Trophoblast cell (in vitro differentiated cells and primary cell): ENCODE results near the gene ARHGAP42.
"Not testable (repeated sequence)": the region's sequence is repeated elsewhere in the genome, so short reads cannot be mapped to it uniquely, and the experiment has no call there.

Experiments
- DNase-seq, 2 donors: peaks; one replicate each; pipeline ENCODE4 v3.0.0-alpha.2; 2016
- H2AFZ ChIP-seq: 2 replicates; pipeline ENCODE4 v1.6.1; 2013; ENCODE audit warnings: low read length, moderate library complexity, mild to moderate bottlenecking; ENCODE audit not compliant: insufficient read depth, poor library complexity
- H2AK5ac ChIP-seq: 2 replicates; pipeline ENCODE4 v1.6.1; 2013; ENCODE audit warnings: mild to moderate bottlenecking, low read length
- H2BK120ac ChIP-seq: 2 replicates; pipeline ENCODE4 v1.6.1; 2013; ENCODE audit warnings: low read length, mild to moderate bottlenecking, moderate library complexity; ENCODE audit not compliant: insufficient read depth, poor library complexity
- H2BK12ac ChIP-seq: 2 replicates; pipeline ENCODE4 v1.6.1; 2013; ENCODE audit warnings: mild to moderate bottlenecking, low read length, moderate library complexity
- H2BK5ac ChIP-seq: 2 replicates; pipeline ENCODE4 v1.6.1; 2013; ENCODE audit warnings: low read length, low read depth, moderate library complexity, mild to moderate bottlenecking; ENCODE audit not compliant: poor library complexity
- H3K14ac ChIP-seq: 2 replicates; pipeline ENCODE4 v1.6.1; 2013; ENCODE audit warnings: mild to moderate bottlenecking, low read length
- H3K18ac ChIP-seq: 2 replicates; pipeline ENCODE4 v1.6.1; 2013; ENCODE audit warnings: mild to moderate bottlenecking, low read length
- H3K23ac ChIP-seq: 2 replicates; pipeline ENCODE4 v1.6.1; 2013; ENCODE audit warnings: low read length
- H3K27ac ChIP-seq: 2 replicates; pipeline ENCODE4 v1.5.1; 2013; ENCODE audit warnings: low read depth, mild to moderate bottlenecking, inconsistent platforms, low read length, moderate library complexity
- H3K27me3 ChIP-seq: 2 replicates; pipeline ENCODE4 v1.6.1; 2013; ENCODE audit warnings: inconsistent platforms, mild to moderate bottlenecking, low read length, moderate library complexity; ENCODE audit not compliant: insufficient read depth
- H3K36me3 ChIP-seq, 2 experiments: 1 replicate in 1 of 2; 2 replicates in 1 of 2; pipeline ENCODE4 v1.6.1; 2013; ENCODE audit warnings: low read length in 2 of 2, mild to moderate bottlenecking in 2 of 2, moderate library complexity in 1 of 2; ENCODE audit not compliant: insufficient read depth in 2 of 2, control insufficient read depth in 1 of 2
- H3K4ac ChIP-seq: 2 replicates; pipeline ENCODE4 v1.6.1; 2013; ENCODE audit warnings: low read depth, mild to moderate bottlenecking, low read length, moderate library complexity
- H3K4me1 ChIP-seq, 2 experiments: 1 replicate in 1 of 2; 2 replicates in 1 of 2; pipeline ENCODE4 v1.6.1; 2013; ENCODE audit warnings: low read length in 2 of 2, mild to moderate bottlenecking in 2 of 2, moderate library complexity in 1 of 2; ENCODE audit not compliant: insufficient read depth in 2 of 2, control insufficient read depth in 1 of 2
- H3K4me2 ChIP-seq: 2 replicates; pipeline ENCODE4 v1.6.1; 2013; ENCODE audit warnings: inconsistent platforms, mild to moderate bottlenecking, low read length, moderate library complexity
- H3K4me3 ChIP-seq: 2 replicates; pipeline ENCODE4 v1.5.1; 2013; ENCODE audit warnings: mild to moderate bottlenecking, low read depth, low read length, inconsistent platforms
- H3K79me1 ChIP-seq: one replicate; pipeline ENCODE4 v1.6.1; 2013; ENCODE audit warnings: low read length
- H3K79me2 ChIP-seq: 2 replicates; pipeline ENCODE4 v1.6.1; 2013; ENCODE audit warnings: low read length, mild to moderate bottlenecking; ENCODE audit not compliant: control insufficient read depth, insufficient read depth, poor library complexity
- H3K9ac ChIP-seq: 2 replicates; pipeline ENCODE4 v1.6.1; 2013; ENCODE audit warnings: mild to moderate bottlenecking, low read length
- H3K9me3 ChIP-seq: 2 replicates; pipeline ENCODE4 v1.6.1; 2013; ENCODE audit warnings: low read depth, mild to moderate bottlenecking, control low read depth, inconsistent platforms, low read length; ENCODE audit not compliant: insufficient read depth
- H4K12ac ChIP-seq: 2 replicates; pipeline ENCODE4 v1.6.1; 2013; ENCODE audit warnings: low read depth, mild to moderate bottlenecking, low read length, moderate library complexity
- H4K8ac ChIP-seq: 2 replicates; pipeline ENCODE4 v1.6.1; 2013; ENCODE audit warnings: low read depth, mild to moderate bottlenecking, low read length, moderate library complexity
- H4K91ac ChIP-seq: one replicate; pipeline ENCODE4 v1.6.1; 2013; ENCODE audit warnings: low read depth, mild to moderate bottlenecking, low read length, moderate library complexity
- whole genome bisulfite sequencing: extraction: QIAGEN DNeasy Blood & Tissue Kit; methylation state at CpG from one replicate; pipeline ENCODE4 v1.1.7; 2013; ENCODE audit warnings: missing lambda C conversion rate; ENCODE audit not compliant: insufficient read length, insufficient coverage; ENCODE audit errors: extremely low coverage; 5-methylcytosine and 5-hydroxymethylcytosine counted together

The ARHGAP42 gene

DNA sequence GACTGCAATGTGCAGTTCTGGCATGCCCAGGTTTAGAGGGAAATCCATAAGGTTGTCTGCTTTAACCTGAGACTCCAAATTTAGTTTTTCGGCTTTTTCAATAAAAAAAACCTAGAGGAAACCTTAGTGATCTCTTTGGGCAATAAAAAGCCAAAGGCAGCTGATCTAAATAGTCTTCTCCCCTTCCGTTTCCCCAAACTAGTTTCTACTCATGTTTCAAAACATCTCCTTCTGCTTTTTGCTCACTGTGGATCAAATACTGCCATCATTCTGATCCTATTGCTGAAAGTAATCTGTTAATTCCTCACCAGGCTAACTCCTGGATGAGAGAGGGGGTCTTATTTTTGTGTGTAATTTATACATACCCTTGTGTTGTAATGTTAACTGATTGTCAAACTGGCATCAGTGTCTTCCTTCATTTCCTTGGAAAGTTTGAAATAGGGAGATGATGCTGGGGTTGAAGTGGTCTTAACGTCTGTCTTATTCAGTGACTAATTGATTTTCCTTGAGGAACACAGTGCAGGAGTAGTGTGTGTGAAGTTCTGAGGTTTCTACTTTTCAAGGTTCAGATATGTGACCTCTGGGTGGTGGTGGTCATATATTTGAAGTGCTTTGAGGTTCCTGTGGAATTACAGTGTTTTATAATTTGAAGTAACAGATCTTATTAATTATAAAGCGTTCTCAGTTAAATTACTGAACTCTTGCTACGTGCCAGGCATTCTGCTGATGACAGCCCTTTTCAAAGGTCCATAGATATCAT lies 55.0 kb downstream of the ARHGAP42 start:
- Histone ChIP-seq H3K4me2 (no peak overlapping the region), H3K9me3 (no peaks in the 10 kb centered on the region), H3K18ac (no peak overlapping the region), H3K36me3 (no peaks in the 10 kb centered on the region), H3K4me3 (no peak overlapping the region), H3K27ac (no peak overlapping the region), H3K4me1 (peaks cover 3% of the 10 kb centered on the region in 2 experiments), H3K27me3 (no peaks in the 10 kb centered on the region), H3K14ac (no peak overlapping the region), H3K79me2 (no peaks in the 10 kb centered on the region), H4K12ac (no peak overlapping the region), H2BK12ac (no peak overlapping the region), H3K79me1 (no peaks in the 10 kb centered on the region), H4K91ac (no peak overlapping the region), H4K8ac (no peak overlapping the region), H3K23ac (no peak overlapping the region), H2BK5ac (no peak overlapping the region), H2AK5ac (no peak overlapping the region), H3K9ac (no peak overlapping the region), H2BK120ac (no peak overlapping the region), H3K4ac (no peak overlapping the region), H2AFZ (no peak overlapping the region)
- WGBS = no CpG with 5 or more reads among the region's 5 CpGs
- no peak for DNase-seq

DNA sequence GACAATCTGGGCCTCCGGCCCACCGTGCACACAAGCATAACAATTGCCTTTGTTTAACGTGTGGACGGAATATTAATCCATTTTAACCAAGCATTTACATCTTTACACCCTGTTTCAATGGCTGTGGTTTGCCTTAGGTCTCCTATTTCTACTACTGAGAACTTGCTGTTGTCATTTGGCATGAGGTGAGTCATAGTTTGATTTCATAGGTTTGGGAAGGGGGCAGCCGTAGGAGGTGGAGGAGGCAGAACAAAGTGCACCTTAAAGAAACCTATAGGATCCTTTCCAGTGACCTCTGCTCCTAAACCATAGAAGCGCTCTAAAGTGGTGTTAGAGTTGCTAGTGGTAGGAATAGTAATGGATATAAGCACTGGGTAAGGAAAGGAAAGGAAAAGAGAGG lies 59.4 kb downstream of the ARHGAP42 start:
- Histone ChIP-seq H3K9ac (no peak overlapping the region), H3K4me3 (no peak overlapping the region), H3K23ac (no peak overlapping the region), H3K4me1 (no peaks in the 10 kb centered on the region), H3K79me1 (no peaks in the 10 kb centered on the region), H4K8ac (no peak overlapping the region), H3K9me3 (peaks cover 12% of the 10 kb centered on the region), H2BK5ac (no peak overlapping the region), H3K27ac (no peak overlapping the region), H4K12ac (no peak overlapping the region), H3K79me2 (no peaks in the 10 kb centered on the region), H3K4ac (no peak overlapping the region), H3K14ac (no peak overlapping the region), H2AK5ac (no peak overlapping the region), H3K36me3 (peaks cover 12% of the 10 kb centered on the region in 2 experiments), H2BK120ac (no peak overlapping the region), H3K4me2 (no peak overlapping the region), H3K27me3 (no peaks in the 10 kb centered on the region), H2BK12ac (no peak overlapping the region), H2AFZ (no peak overlapping the region), H3K18ac (no peak overlapping the region), H4K91ac (no peak overlapping the region)
- no peak for DNase-seq
- WGBS = no CpG with 5 or more reads among the region's 6 CpGs

DNA sequence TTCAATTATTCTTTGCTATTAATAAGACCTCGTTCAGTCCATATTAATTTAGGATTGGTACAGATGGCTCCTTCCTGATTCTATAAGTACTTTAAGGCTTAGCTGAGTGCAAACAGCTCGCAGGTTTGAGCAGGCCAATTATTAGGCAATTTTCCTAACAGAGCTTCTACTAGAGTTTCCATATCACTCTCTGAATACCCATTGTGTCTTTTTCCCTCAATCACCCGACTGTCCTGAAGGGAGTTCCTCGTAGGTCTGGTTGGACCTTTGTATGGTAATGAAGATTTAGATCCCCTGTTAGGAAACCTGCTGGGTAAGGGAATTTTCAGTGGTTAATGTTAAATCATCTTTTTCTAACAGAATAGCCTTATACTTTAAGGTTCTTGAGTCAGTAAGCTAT lies 61.1 kb downstream of the ARHGAP42 start:
- Histone ChIP-seq H2AFZ (no peak overlapping the region), H4K91ac (no peak overlapping the region), H3K14ac (no peak overlapping the region)

DNA sequence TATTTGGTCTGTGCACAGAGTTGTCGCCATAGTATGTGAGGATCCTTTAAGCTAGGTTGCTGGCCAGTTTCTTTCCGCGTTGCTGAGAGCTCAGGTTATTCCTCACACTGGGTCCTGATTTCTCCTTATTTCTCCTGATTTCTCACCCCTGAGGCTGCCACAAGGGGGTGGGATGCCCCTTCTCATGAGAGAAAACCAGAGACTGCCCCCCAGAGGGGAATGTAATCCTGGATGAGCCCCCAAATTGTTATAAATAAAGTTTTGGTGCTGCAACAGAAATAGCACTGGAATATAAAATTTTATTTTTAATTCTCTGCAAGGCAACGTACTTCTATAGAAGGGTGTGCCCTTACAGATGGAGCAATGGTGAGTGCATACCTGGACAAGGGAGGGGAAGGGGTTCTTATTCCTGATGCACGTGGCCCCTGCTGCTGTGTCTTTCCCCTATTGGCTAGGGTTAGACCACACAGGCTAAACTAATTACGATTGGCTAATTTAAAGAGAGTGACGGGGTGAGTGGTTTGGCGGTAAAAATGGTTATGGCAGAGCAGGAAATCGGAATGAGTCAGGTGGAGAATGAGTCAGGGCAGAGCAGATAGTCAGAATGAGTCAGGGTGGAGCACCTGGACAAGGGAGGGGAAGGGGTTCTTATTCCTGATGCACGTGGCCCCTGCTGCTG lies 62.9 kb downstream of the ARHGAP42 start:
- H3K18ac ChIP-seq, H3K27me3 ChIP-seq, H2BK120ac ChIP-seq, DNase-seq, H2BK12ac ChIP-seq, H4K8ac ChIP-seq, H4K91ac ChIP-seq, H4K12ac ChIP-seq, H3K14ac ChIP-seq, H3K4ac ChIP-seq, H3K27ac ChIP-seq, H3K4me3 ChIP-seq, H3K4me2 ChIP-seq, H3K79me1 ChIP-seq, H2BK5ac ChIP-seq, H2AK5ac ChIP-seq, H2AFZ ChIP-seq, H3K23ac ChIP-seq, H3K9ac ChIP-seq, H3K79me2 ChIP-seq: not testable (repeated sequence)
- Histone ChIP-seq H3K9me3 (peaks cover 12% of the 10 kb centered on the region), H3K36me3 (peaks cover 12% of the 10 kb centered on the region in 2 experiments), H3K4me1 (peaks cover 10 to 11% of the 10 kb centered on the region in 2 experiments)
- WGBS = no CpG with 5 or more reads among the region's 10 CpGs

More for the DNA sequence above, 61.1 kb downstream of the ARHGAP42 start:
- H2BK120ac ChIP-seq = no peak overlapping the region
- H3K4me1 ChIP-seq = peaks cover 6 to 8% of the 10 kb centered on the region in 2 experiments
- H4K12ac ChIP-seq = no peak overlapping the region
- H3K4me2 ChIP-seq = no peak overlapping the region
- no peak overlapping the region for H2AK5ac ChIP-seq
- no CpG with 5 or more reads among the region's 4 CpGs for WGBS
- no peaks in the 10 kb centered on the region for H3K79me1 ChIP-seq
- H3K27me3 ChIP-seq = no peaks in the 10 kb centered on the region
- H3K4ac ChIP-seq = no peak overlapping the region
- H3K18ac ChIP-seq = no peak overlapping the region
- no peak overlapping the region for H2BK5ac ChIP-seq
- peaks cover 12% of the 10 kb centered on the region for H3K9me3 ChIP-seq
- DNase-seq = no peak
- no peak overlapping the region for H3K27ac ChIP-seq
- H3K4me3 ChIP-seq = no peak overlapping the region
- peaks cover 12% of the 10 kb centered on the region in 2 experiments for H3K36me3 ChIP-seq
- no peak overlapping the region for H4K8ac ChIP-seq
- no peaks in the 10 kb centered on the region for H3K79me2 ChIP-seq
- H3K9ac ChIP-seq = no peak overlapping the region
- H3K23ac ChIP-seq = no peak overlapping the region
- H2BK12ac ChIP-seq = no peak overlapping the region
